CD4-positive, alpha-beta memory T cell (primary cell): ENCODE results near the gene ZYX. TPM values are rescaled to one million over a fixed set of nuclear protein-coding genes. Genes with fewer than 3 reads are reported as not detected.

Experiments used
- CTCF ChIA-PET: fragments of 350-600 bp; sonication (Branson Sonifier 250); formaldehyde crosslinking; loops from one replicate; lab custom pipeline; 2021; ENCODE audit warnings: inconsistent platforms; ENCODE audit not compliant: partially characterized antibody; lab: Charles Lee
- POLR2A ChIA-PET: fragments of 350-600 bp; sonication (Branson Sonifier 250); formaldehyde crosslinking; loops from one replicate; lab custom pipeline; 2021; ENCODE audit not compliant: partially characterized antibody; lab: Charles Lee
- DNase-seq, 5 donors: peaks; one replicate each; pipeline versions ENCODE4 v3.0.0 to v3.0.0-alpha.2; 2020 to 2022; ENCODE audit warnings: mixed read lengths in 1 of 5
- H3K27ac ChIP-seq: one replicate; pipeline ENCODE4 v1.7.0; 2013; ENCODE audit warnings: low read depth, low read length
- H3K27me3 ChIP-seq: 2 replicates; pipeline ENCODE4 v1.7.0; 2013; ENCODE audit warnings: mild to moderate bottlenecking, low read length, moderate library complexity; ENCODE audit not compliant: insufficient read depth
- H3K36me3 ChIP-seq: 2 replicates; pipeline ENCODE4 v1.7.0; 2013; ENCODE audit warnings: mild to moderate bottlenecking, low read length, moderate library complexity; ENCODE audit not compliant: insufficient read depth
- H3K4me1 ChIP-seq: 2 replicates; pipeline ENCODE4 v1.7.0; 2013; ENCODE audit warnings: mild to moderate bottlenecking, low read length, moderate library complexity; ENCODE audit not compliant: insufficient read depth
- H3K4me3 ChIP-seq, 2 donors: one replicate each; pipeline ENCODE4 v1.7.0; 2013; ENCODE audit warnings: low read length in 2 of 2, mild to moderate bottlenecking in 1 of 2
- H3K9me3 ChIP-seq, 2 donors: one replicate each; pipeline ENCODE4 v1.7.0; 2013; ENCODE audit warnings: low read length in 2 of 2, control low read depth in 1 of 2; ENCODE audit not compliant: control insufficient read depth in 1 of 2
- H3K27ac Mint-ChIP-seq, 7 donors: one replicate each; pipeline ENCODE4 v1.8.0; 2020 to 2021; ENCODE audit warnings: mixed read lengths in 7 of 7, mild to moderate bottlenecking in 6 of 7, inconsistent platforms in 3 of 7, moderate library complexity in 3 of 7
- H3K27me3 Mint-ChIP-seq, 2 donors: one replicate each; pipeline ENCODE4 v1.8.0; 2020 to 2021; ENCODE audit warnings: mixed read lengths in 2 of 2
- H3K36me3 Mint-ChIP-seq, 2 donors: one replicate each; pipeline ENCODE4 v1.8.0; 2020 to 2021; ENCODE audit warnings: mixed read lengths in 2 of 2, inconsistent platforms in 1 of 2, mild to moderate bottlenecking in 1 of 2
- H3K4me1 Mint-ChIP-seq, 4 donors: one replicate each; pipeline ENCODE4 v1.8.0; 2020 to 2021; ENCODE audit warnings: mixed read lengths in 4 of 4, mild to moderate bottlenecking in 1 of 4
- H3K4me3 Mint-ChIP-seq, 8 donors: one replicate each; pipeline ENCODE4 v1.8.0; 2020 to 2021; ENCODE audit warnings: mixed read lengths in 8 of 8, mild to moderate bottlenecking in 7 of 8, moderate library complexity in 6 of 8, inconsistent platforms in 3 of 8
- H3K9me3 Mint-ChIP-seq, 8 donors: one replicate each; pipeline ENCODE4 v1.8.0; 2020 to 2021; ENCODE audit warnings: mixed read lengths in 8 of 8, mild to moderate bottlenecking in 5 of 8, inconsistent platforms in 3 of 8, moderate library complexity in 1 of 8
- intact Hi-C: fragments of 100-400 bp; cut with micrococcal nuclease; formaldehyde crosslinking; loops from one replicate; pipeline ENCODE4 v1.15.1; 2023
- polyA plus RNA-seq, 2 donors: library from polyadenylated mRNA; unstranded; fragments of 300-500 nt; fragmentation: Illumina TruSeq; gene quantifications; one replicate each; pipeline ENCODE4 v1.2.3, GENCODE V29; 2021
- total RNA-seq, 2 experiments: library from RNA; stranded (reverse); gene quantifications; one replicate each; pipeline ENCODE4 v1.2.3, GENCODE V29; 2021

The ZYX gene
- total and polyA plus RNA-seq, 4 experiments from 2014 or later: 55.7 to 148 (median 145) TPM

GRCh38 chr7:143361552-143362130, 19.5 kb upstream of the ZYX start:
- peaks cover 27% of the 10 kb centered on the region for H3K27me3 ChIP-seq
- Mint-ChIP-seq H3K9me3 (peaks cover 0 to 2% (median 0%) of the 10 kb centered on the region in 8 donors), H3K4me3 (peak overlapping the region; percentile 84 to 90 (median 86)), H3K27ac (no peak overlapping the region), H3K4me1 (peaks cover 9 to 16% (median 12%) of the 10 kb centered on the region in 4 donors), H3K36me3 (no peaks in the 10 kb centered on the region), H3K27me3 (peaks cover 17% of the 10 kb centered on the region in 2 donors)
- no peak overlapping the region for H3K27ac ChIP-seq
- H3K4me1 ChIP-seq: peaks cover 8% of the 10 kb centered on the region
- no peaks in the 10 kb centered on the region for H3K36me3 ChIP-seq
- H3K9me3 ChIP-seq: no peaks in the 10 kb centered on the region
- DNase-seq: no peak
- intact Hi-C loops: loop anchor here (1.0 to 5.0 kb wide), 3 partner anchors 14 to 1624 kb away; partner anchors contain the start of genes SSBP1 and ZYX
- CTCF ChIA-PET: interaction anchor here (0.6 to 1.0 kb wide), 2 partner anchors 56 to 111 kb away, joined by 3 to 4 read pairs; no protein-coding TSS in a partner anchor
- POLR2A ChIA-PET: interaction anchor here (1.0 to 1.7 kb wide), 5 partner anchors 13 to 47 kb away, joined by 4 to 11 read pairs (median 5); partner anchors contain the start of gene EPHA1
- H3K4me3 ChIP-seq: peak overlapping the region in 1 of 2 donors; percentile 55

- H3K4me3 Mint-ChIP-seq: peak within 1 kb of the TSS; percentile 84 to 90 (median 86)
- POLR2A ChIA-PET: interaction anchor here (1.0 to 1.4 kb wide), 4 partner anchors 13 to 74 kb away, joined by 3 to 11 read pairs (median 6); partner anchors contain the start of genes CASP2 and EPHA1
- peaks cover 17 to 20% of the 10 kb centered on the region in 2 donors for H3K27me3 Mint-ChIP-seq
Observed at GRCh38 chr7:143362131-143363015, 18.8 kb upstream of the ZYX start, which contains the start of gene FAM131B. Gene FAM131B, minus strand, starts transcription at chr7:143362713. Its CDS starts 110 bp downstream, at chr7:143362603.

GRCh38 chr7:143363016-143363937, 17.9 kb upstream of the ZYX start:
- no peak for DNase-seq
- Mint-ChIP-seq H3K9me3 (peaks cover 0 to 2% (median 0%) of the 10 kb centered on the region in 8 donors), H3K36me3 (no peaks in the 10 kb centered on the region), H3K4me1 (peaks cover 9 to 16% (median 12%) of the 10 kb centered on the region in 4 donors), H3K4me3 (peak overlapping the region; percentile 57 to 83 (median 78)), H3K27me3 (peaks cover 17 to 20% of the 10 kb centered on the region in 2 donors), H3K27ac (peak overlapping the region in 5 of 7 donors; percentile 1 to 57 (median 30))
- Histone ChIP-seq H3K36me3 (no peaks in the 10 kb centered on the region), H3K9me3 (no peaks in the 10 kb centered on the region), H3K27ac (no peak overlapping the region), H3K27me3 (peaks cover 27% of the 10 kb centered on the region), H3K4me3 (peak overlapping the region in 1 of 2 donors; percentile 42), H3K4me1 (peaks cover 8% of the 10 kb centered on the region)
- CTCF ChIA-PET: interaction anchor here (1.0 to 1.9 kb wide), 3 partner anchors 9 to 17 kb away, joined by 4 to 7 read pairs (median 6); no protein-coding TSS in a partner anchor
- intact Hi-C loops: loop anchor here (2.0 to 5.0 kb wide), 2 partner anchors 18 to 1626 kb away; partner anchors contain the start of genes SSBP1 and ZYX
- POLR2A ChIA-PET: interaction anchor here (1.1 to 3.6 kb wide), 5 partner anchors 12 to 75 kb away, joined by 3 to 16 read pairs (median 5); partner anchors contain the start of genes CASP2 and EPHA1

More at GRCh38 chr7:143362131-143363015, 18.8 kb upstream of the ZYX start, which contains the start of gene FAM131B:
- no peaks in the 10 kb centered on the region for H3K36me3 Mint-ChIP-seq
- peaks cover 0 to 2% (median 0%) of the 10 kb centered on the region in 8 donors for H3K9me3 Mint-ChIP-seq
- DNase-seq: peak in 4 of 5 donors; percentile 34 to 60 (median 40)
- H3K27ac ChIP-seq: no peak within 1 kb of the TSS
- no peaks in the 10 kb centered on the region for H3K9me3 ChIP-seq
- peak within 1 kb of the TSS in 5 of 7 donors; percentile 1 to 78 (median 57) for H3K27ac Mint-ChIP-seq
- H3K36me3 ChIP-seq: no peaks in the 10 kb centered on the region
- intact Hi-C loops: loop anchor here (1.0 to 5.0 kb wide), 3 partner anchors 13 to 1625 kb away; partner anchors contain the start of genes SSBP1 and ZYX
- peaks cover 9 to 16% (median 12%) of the 10 kb centered on the region in 4 donors for H3K4me1 Mint-ChIP-seq
- CTCF ChIA-PET: interaction anchor here (0.6 to 1.0 kb wide), 3 partner anchors 9 to 55 kb away, joined by 3 to 4 read pairs (median 3); no protein-coding TSS in a partner anchor
- peaks cover 8% of the 10 kb centered on the region for H3K4me1 ChIP-seq
- H3K4me3 ChIP-seq: peak within 1 kb of the TSS in 1 of 2 donors; percentile 55
- peaks cover 27% of the 10 kb centered on the region for H3K27me3 ChIP-seq

GRCh38 chr7:143367972-143368371, 13.2 kb upstream of the ZYX start:
- Mint-ChIP-seq H3K36me3 (no peaks in the 10 kb centered on the region), H3K4me1 (peaks cover 15 to 29% (median 22%) of the 10 kb centered on the region in 4 donors), H3K4me3 (no peak overlapping the region), H3K27ac (no peak overlapping the region), H3K9me3 (no peaks in the 10 kb centered on the region), H3K27me3 (peaks cover 14 to 20% of the 10 kb centered on the region in 2 donors)
- peaks cover 26% of the 10 kb centered on the region for H3K27me3 ChIP-seq
- H3K9me3 ChIP-seq: no peaks in the 10 kb centered on the region
- ChIA-PET POLR2A (no interaction called here), CTCF (interaction anchor here (0.9 to 4.9 kb wide), 9 partner anchors 12 to 127 kb away, joined by 3 to 36 read pairs (median 5); no protein-coding TSS in a partner anchor)
- no peak for DNase-seq
- H3K4me3 ChIP-seq: no peak overlapping the region
- peaks cover 18% of the 10 kb centered on the region for H3K4me1 ChIP-seq
- no peak overlapping the region for H3K27ac ChIP-seq
- no peaks in the 10 kb centered on the region for H3K36me3 ChIP-seq
- intact Hi-C loops: no loop called here

GRCh38 chr7:143368387-143368786, 12.8 kb upstream of the ZYX start:
- no peaks in the 10 kb centered on the region for H3K36me3 Mint-ChIP-seq

More at GRCh38 chr7:143368387-143368786, 12.8 kb upstream of the ZYX start:
- CTCF ChIA-PET: interaction anchor here (1.0 to 4.9 kb wide), 9 partner anchors 12 to 128 kb away, joined by 3 to 36 read pairs (median 5); no protein-coding TSS in a partner anchor
- H3K27me3 Mint-ChIP-seq: peaks cover 11 to 16% of the 10 kb centered on the region in 2 donors
- no peak for DNase-seq
- peaks cover 14 to 29% (median 22%) of the 10 kb centered on the region in 4 donors for H3K4me1 Mint-ChIP-seq
- H3K9me3 Mint-ChIP-seq: no peaks in the 10 kb centered on the region
- H3K27me3 ChIP-seq: peaks cover 22% of the 10 kb centered on the region
- no peak overlapping the region for H3K4me3 ChIP-seq
- H3K36me3 ChIP-seq: no peaks in the 10 kb centered on the region
- no peak overlapping the region for H3K27ac ChIP-seq
- H3K27ac Mint-ChIP-seq: no peak overlapping the region
- H3K9me3 ChIP-seq: no peaks in the 10 kb centered on the region
- intact Hi-C loops: no loop called here
- POLR2A ChIA-PET: interaction anchor here (1.3 to 4.6 kb wide), 3 partner anchors 12 to 23 kb away, joined by 3 to 28 read pairs (median 4); partner anchors contain the start of gene ZYX
- H3K4me1 ChIP-seq: peaks cover 14% of the 10 kb centered on the region
- H3K4me3 Mint-ChIP-seq: no peak overlapping the region
